Cardiac muscle cell (in vitro differentiated cells and primary cell): ENCODE measurements around the gene VAX1. TPM values are rescaled to one million over a fixed set of nuclear protein-coding genes. Genes with fewer than 3 reads are reported as not detected.
"Not testable (repeated sequence)": the region's sequence is repeated elsewhere in the genome, so short reads cannot be mapped to it uniquely, and the experiment has no call there.

ENCODE experiments used
- DNase-seq, 2 donors: peaks; one replicate each; pipeline versions ENCODE4 v3.0.0 to v3.0.0-alpha.2; 2010 to 2017; ENCODE audit warnings: low read depth in 1 of 2, low spot score in 1 of 2
- H3K27ac ChIP-seq: fragments of 200-600 bp; sonication (generic); 2 replicates; pipeline ENCODE4 v1.5.1; 2016
- H3K27me3 ChIP-seq: fragments of 200-600 bp; sonication (generic); 2 replicates; pipeline ENCODE4 v1.6.0; 2016; ENCODE audit warnings: control low read depth
- H3K36me3 ChIP-seq: fragments of 200-600 bp; sonication (generic); 2 replicates; pipeline ENCODE4 v1.5.1; 2016; ENCODE audit warnings: control low read depth
- H3K4me1 ChIP-seq: fragments of 200-600 bp; sonication (generic); 2 replicates; pipeline ENCODE4 v1.8.1; 2017; ENCODE audit warnings: low read depth, mild to moderate bottlenecking, mixed run types
- H3K4me3 ChIP-seq: fragments of 200-600 bp; sonication (generic); 2 replicates; pipeline ENCODE4 v1.5.1; 2016; ENCODE audit warnings: mild to moderate bottlenecking
- H3K9me3 ChIP-seq: fragments of 200-600 bp; sonication (generic); 2 replicates; pipeline ENCODE4 v1.5.1; 2017; ENCODE audit warnings: low read depth, mild to moderate bottlenecking, control low read depth
- polyA plus RNA-seq: library from polyadenylated mRNA; unstranded; fragments of >200 nt; fragmentation: Nextera tagmentation; extraction: Ambion mirVana; gene quantifications from 2 replicates; pipeline ENCODE4 v1.2.1, GENCODE V29; 2016
- total RNA-seq: library from RNA; depleted of rRNA; stranded (reverse); fragments of >200 nt; gene quantifications from 2 replicates; pipeline ENCODE4 v1.2.3, GENCODE V29; 2016
- TF ChIP-seq, protein P1 (sequence below): IDR thresholded peaks from 2 replicates; pipeline ENCODE4 v1.5.1; 2012; ENCODE audit warnings: low read depth, mild to moderate bottlenecking, low read length

The VAX1 gene, protein sequence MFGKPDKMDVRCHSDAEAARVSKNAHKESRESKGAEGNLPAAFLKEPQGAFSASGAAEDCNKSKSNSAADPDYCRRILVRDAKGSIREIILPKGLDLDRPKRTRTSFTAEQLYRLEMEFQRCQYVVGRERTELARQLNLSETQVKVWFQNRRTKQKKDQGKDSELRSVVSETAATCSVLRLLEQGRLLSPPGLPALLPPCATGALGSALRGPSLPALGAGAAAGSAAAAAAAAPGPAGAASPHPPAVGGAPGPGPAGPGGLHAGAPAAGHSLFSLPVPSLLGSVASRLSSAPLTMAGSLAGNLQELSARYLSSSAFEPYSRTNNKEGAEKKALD
- total RNA-seq (not detected in 2 replicates), polyA plus RNA-seq (not detected in 2 replicates)

DNA sequence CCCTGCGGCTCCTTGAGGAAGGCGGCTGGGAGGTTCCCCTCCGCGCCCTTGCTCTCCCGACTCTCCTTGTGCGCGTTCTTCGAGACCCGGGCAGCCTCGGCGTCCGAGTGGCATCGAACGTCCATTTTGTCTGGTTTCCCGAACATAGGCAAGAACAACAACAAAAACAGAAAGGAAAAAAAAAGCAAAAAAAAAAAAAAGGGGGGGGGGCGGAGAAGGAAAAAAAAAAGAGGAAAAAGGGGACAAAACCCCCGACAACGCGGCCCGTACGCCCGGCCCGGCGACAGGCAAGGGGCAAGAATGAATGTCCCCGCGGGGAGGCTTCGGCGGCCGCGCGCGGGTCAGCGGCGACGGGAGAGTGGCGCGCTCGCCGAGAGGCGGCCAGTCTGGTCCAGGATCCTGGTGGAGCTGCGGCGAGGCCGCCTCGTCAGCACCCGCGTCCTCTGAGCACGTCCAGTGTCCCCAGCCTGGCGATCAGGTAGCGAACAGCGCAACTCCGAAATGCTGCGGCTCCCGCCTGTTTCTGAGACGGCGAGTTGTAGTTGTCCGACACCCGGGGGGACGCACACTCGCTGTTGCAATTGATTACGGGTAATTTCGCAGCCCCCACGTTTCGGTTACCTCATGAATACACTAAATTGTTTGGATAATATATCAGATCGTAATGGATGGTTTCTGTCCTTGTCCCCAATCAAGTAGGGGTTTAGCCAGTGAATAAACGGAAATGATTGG, at the start of gene VAX1:
VAX1 (minus strand) TSS at position 360 of the 732 bp plus-strand sequence; CDS start at position 146, 214 bp downstream.
- DNase-seq = peak in 1 of 2 donors; percentile 37
- H3K36me3 ChIP-seq = no peaks in the 10 kb centered on the region
- H3K4me3 ChIP-seq = peak within 1 kb of the TSS; percentile 24
- TF ChIP-seq, protein P1, sequence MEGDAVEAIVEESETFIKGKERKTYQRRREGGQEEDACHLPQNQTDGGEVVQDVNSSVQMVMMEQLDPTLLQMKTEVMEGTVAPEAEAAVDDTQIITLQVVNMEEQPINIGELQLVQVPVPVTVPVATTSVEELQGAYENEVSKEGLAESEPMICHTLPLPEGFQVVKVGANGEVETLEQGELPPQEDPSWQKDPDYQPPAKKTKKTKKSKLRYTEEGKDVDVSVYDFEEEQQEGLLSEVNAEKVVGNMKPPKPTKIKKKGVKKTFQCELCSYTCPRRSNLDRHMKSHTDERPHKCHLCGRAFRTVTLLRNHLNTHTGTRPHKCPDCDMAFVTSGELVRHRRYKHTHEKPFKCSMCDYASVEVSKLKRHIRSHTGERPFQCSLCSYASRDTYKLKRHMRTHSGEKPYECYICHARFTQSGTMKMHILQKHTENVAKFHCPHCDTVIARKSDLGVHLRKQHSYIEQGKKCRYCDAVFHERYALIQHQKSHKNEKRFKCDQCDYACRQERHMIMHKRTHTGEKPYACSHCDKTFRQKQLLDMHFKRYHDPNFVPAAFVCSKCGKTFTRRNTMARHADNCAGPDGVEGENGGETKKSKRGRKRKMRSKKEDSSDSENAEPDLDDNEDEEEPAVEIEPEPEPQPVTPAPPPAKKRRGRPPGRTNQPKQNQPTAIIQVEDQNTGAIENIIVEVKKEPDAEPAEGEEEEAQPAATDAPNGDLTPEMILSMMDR = no peak
- H3K27ac ChIP-seq = no peak within 1 kb of the TSS
- H3K9me3 ChIP-seq = no peaks in the 10 kb centered on the region
- H3K27me3 ChIP-seq = peaks cover 100% of the 10 kb centered on the region
- peaks cover 13% of the 10 kb centered on the region for H3K4me1 ChIP-seq

DNA sequence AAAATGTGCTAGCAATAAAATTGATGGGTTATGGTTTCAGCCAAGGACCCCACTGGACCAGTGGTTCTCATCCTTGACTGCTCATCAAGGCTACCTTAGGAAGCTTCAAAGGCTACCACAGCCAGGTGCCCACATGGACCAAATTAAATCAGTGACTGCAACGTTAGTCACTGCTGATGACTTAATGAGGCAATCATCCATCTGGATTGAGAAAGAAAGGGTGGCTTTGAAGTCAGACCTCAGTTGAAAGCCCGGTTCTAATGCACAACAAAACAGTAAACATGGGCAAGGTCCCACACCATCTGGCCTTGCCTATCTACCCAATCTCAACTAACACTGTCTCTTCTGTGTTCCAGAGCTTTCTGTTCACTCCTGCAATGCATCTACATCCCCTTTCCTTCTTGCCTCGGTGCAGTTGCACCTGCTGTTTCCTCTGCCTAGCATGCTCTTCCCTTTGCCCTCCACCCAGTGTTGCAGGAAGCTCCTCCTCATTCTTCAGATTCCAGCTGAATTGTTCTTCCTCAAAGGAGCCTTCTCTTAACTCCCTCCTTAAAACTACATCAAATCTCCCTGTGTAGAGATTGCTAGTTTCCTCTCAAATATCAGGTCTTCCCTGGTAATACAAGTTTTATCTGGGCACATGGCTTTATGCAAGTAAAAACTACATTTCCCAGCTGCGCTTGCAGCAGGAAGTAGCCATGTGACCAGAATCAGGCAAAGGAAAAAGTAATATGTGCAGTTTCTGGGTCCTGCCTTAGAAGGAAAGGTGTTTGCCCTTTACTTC, 49.0 kb upstream of the VAX1 start:
- no peak overlapping the region for H3K27ac ChIP-seq
- H3K4me1 ChIP-seq = no peaks in the 10 kb centered on the region
- H3K4me3 ChIP-seq = no peak overlapping the region
- H3K36me3 ChIP-seq = no peaks in the 10 kb centered on the region
- TF ChIP-seq, protein P1 = no peak
- H3K9me3 ChIP-seq = no peaks in the 10 kb centered on the region
- no peak for DNase-seq
- peaks cover 9% of the 10 kb centered on the region for H3K27me3 ChIP-seq

DNA sequence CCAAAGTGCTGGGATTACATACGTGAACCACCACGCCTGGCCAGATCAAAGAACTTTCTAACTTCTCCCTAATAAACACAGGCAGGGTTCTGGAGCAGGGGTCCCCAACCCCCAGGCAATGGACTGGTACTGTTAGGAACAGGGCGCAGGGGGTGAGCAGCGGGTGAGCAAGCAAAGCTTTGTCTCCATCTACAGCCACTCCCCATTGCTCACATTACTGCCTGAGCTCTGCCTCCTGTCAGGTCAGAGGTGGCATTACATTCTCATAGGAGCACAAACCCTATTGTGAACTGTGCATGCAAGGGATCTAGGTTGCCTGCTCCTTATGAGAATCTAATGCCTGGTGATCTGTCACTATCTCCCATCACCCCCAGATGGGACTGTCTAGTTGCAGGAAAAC, 47.7 kb upstream of the VAX1 start:
- H3K4me3 ChIP-seq, H3K36me3 ChIP-seq, H3K27ac ChIP-seq, H3K4me1 ChIP-seq, H3K9me3 ChIP-seq, DNase-seq: not testable (repeated sequence)
- peaks cover 11% of the 10 kb centered on the region for H3K27me3 ChIP-seq

DNA sequence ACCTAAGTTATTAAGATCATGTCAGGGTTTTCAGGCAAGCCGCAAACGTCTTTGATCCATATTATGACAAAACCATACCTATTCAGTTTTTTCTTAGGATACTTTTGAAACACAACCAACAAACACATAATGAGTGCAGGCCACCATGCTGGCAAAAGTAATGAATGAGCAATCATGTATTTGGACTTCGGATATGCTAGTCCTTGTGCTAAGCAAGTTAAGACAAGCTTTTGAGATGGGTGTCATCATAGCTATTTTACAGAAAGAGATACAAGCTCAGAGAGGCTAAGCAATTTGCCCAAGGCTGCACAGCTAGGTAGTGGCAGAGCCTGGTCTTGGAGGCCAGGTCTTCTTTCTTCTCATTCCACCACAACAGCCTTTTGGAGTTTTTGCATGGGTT, 46.8 kb upstream of the VAX1 start:
- peaks cover 21% of the 10 kb centered on the region for H3K27me3 ChIP-seq
- no peak overlapping the region for H3K27ac ChIP-seq
- DNase-seq = no peak

DNA sequence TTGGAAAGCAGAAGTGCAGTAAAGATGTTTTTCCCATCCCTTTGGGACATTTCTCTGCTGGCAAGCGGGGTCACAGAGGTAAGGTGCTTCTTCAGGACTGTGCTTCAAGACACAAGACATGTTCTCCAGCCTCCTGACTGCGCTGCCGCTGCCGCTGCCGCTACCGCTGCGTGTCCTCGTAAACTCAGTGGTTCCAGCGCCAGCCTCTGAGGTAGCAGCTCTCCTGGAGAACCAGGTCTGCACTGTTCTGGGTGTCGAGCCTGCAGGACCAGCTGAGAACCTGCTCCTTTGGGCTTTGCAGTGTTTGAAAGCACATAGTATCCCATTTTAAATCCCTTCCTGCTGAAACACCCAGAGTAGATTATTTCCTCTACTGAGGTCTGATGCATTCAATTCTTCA, 46.2 kb upstream of the VAX1 start:
- TF ChIP-seq, protein P1 = no peak
- DNase-seq = no peak
- Histone ChIP-seq H3K4me1 (no peaks in the 10 kb centered on the region), H3K9me3 (no peaks in the 10 kb centered on the region), H3K36me3 (no peaks in the 10 kb centered on the region), H3K27ac (no peak overlapping the region), H3K27me3 (peaks cover 27% of the 10 kb centered on the region), H3K4me3 (no peak overlapping the region)

More for the DNA sequence above, 46.8 kb upstream of the VAX1 start:
- Histone ChIP-seq H3K36me3 (no peaks in the 10 kb centered on the region), H3K4me3 (no peak overlapping the region), H3K9me3 (no peaks in the 10 kb centered on the region), H3K4me1 (no peaks in the 10 kb centered on the region)
- TF ChIP-seq, protein P1 = no peak
